Gastroesophageal sphincter (tissue), 4 donors: ENCODE measurements around the gene SLC10A6. TPM values are rescaled to one million over a fixed set of nuclear protein-coding genes. Genes with fewer than 3 reads are reported as not detected.
A peak's percentile ranks its signal among the peaks of the same experiment; 100 is the strongest.

Source experiments
- ATAC-seq: fragments of 150-250 bp; one replicate; pipeline ENCODE4 v1.9.1; 2016; ENCODE audit warnings: mild to moderate bottlenecking, moderate library complexity
- H3K27ac ChIP-seq, 4 donors: fragments of 200-600 bp; sonication (generic) in 3 of 4; 1 replicate in 3 of 4; 2 replicates in 1 of 4; pipeline ENCODE4 v1.5.1; 2016 to 2019
- H3K27me3 ChIP-seq: fragments of 200-600 bp; sonication (generic); one replicate; pipeline ENCODE4 v1.5.1; 2019
- H3K36me3 ChIP-seq, 2 donors: fragments of 200-600 bp; sonication (generic); one replicate each; pipeline ENCODE4 v1.5.1; 2019; ENCODE audit warnings: control low read depth in 1 of 2
- H3K4me1 ChIP-seq, 3 donors: fragments of 200-600 bp; sonication (generic); 1 replicate in 2 of 3; 2 replicates in 1 of 3; pipeline ENCODE4 v1.5.1; 2016 to 2019; ENCODE audit warnings: control low read depth in 2 of 3
- H3K4me3 ChIP-seq, 2 donors: fragments of 200-600 bp; sonication (generic); one replicate each; pipeline ENCODE4 v1.5.1; 2019; ENCODE audit warnings: mild to moderate bottlenecking in 1 of 2, moderate library complexity in 1 of 2
- H3K9me3 ChIP-seq, 3 donors: fragments of 200-600 bp; sonication (generic); one replicate each; pipeline ENCODE4 v1.5.1; 2017 to 2019; ENCODE audit warnings: control low read depth in 2 of 3
- CTCF ChIP-seq, 4 experiments: fragments of 200-600 bp in 2 of 4; fragments of 450-650 bp in 2 of 4; sonication (generic) in 1 of 4; IDR thresholded peaks; one replicate each; pipeline ENCODE4 v1.5.1; 2017 to 2019; ENCODE audit warnings: antibody characterized with exemption in 4 of 4, mild to moderate bottlenecking in 2 of 4, moderate library complexity in 2 of 4
- EP300 ChIP-seq: sonication (generic); formaldehyde crosslinking; IDR thresholded peaks from one replicate; pipeline ENCODE4 v1.6.1; 2017; ENCODE audit warnings: antibody characterized with exemption, mild to moderate bottlenecking
- POLR2A ChIP-seq, 2 donors: fragments of 450-650 bp; IDR thresholded peaks; one replicate each; pipeline ENCODE4 v1.6.1; 2017; ENCODE audit warnings: antibody characterized with exemption in 2 of 2, mild to moderate bottlenecking in 2 of 2, moderate library complexity in 1 of 2
- POLR2AphosphoS5 ChIP-seq: sonication (generic); formaldehyde crosslinking; IDR thresholded peaks from one replicate; pipeline ENCODE4 v1.6.1; 2017; ENCODE audit warnings: antibody characterized with exemption
- WGBS, 2 donors: methylation state at CpG; one replicate each; pipeline ENCODE4 v1.1.5; 2018; ENCODE audit warnings: low coverage in 1 of 2; 5-methylcytosine and 5-hydroxymethylcytosine counted together
- total RNA-seq, 4 donors: library from RNA; depleted of rRNA; stranded (reverse); fragments of >200 nt; gene quantifications; one replicate each; pipeline ENCODE4 v1.1.0, GENCODE V29; 2016

The SLC10A6 gene
- total RNA-seq, 4 donors from 2014 or later: 0.35 to 3.3 (median 2.0) TPM

GRCh38 chr4:86894455-86894854 is 45.3 kb upstream of the SLC10A6 start:
- no peak overlapping the region for H3K4me3 ChIP-seq
- no peak for ATAC-seq
- H3K27me3 ChIP-seq: no peaks in the 10 kb centered on the region
- TF ChIP-seq POLR2AphosphoS5 (no peak), POLR2A (IDR thresholded peaks at IDR 0.05) (no peak), CTCF (IDR thresholded peaks at IDR 0.05) (no peak), EP300 (no peak)
- H3K36me3 ChIP-seq: no peaks in the 10 kb centered on the region
- no peak overlapping the region for H3K27ac ChIP-seq
- no peaks in the 10 kb centered on the region for H3K9me3 ChIP-seq
- H3K4me1 ChIP-seq: peaks cover 0 to 20% (median 2%) of the 10 kb centered on the region in 3 donors

- Histone ChIP-seq H3K27me3 (no peaks in the 10 kb centered on the region), H3K4me1 (peaks cover 0 to 20% (median 2%) of the 10 kb centered on the region in 3 donors), H3K27ac (no peak overlapping the region), H3K9me3 (no peaks in the 10 kb centered on the region), H3K36me3 (no peaks in the 10 kb centered on the region), H3K4me3 (no peak overlapping the region)
- 92 to 93% methylated on average over 6 to 16 of the region's 19 CpGs for WGBS, 2 donors
- TF ChIP-seq POLR2A (IDR thresholded peaks at IDR 0.05) (no peak), EP300 (no peak)
- no peak for ATAC-seq
Measured at GRCh38 chr4:86893136-86893535, 44.0 kb upstream of the SLC10A6 start.

GRCh38 chr4:86892636-86892960 is 43.4 kb upstream of the SLC10A6 start:
- H3K27me3 ChIP-seq: no peaks in the 10 kb centered on the region
- TF ChIP-seq CTCF (IDR thresholded peaks at IDR 0.05): no peak
- TF ChIP-seq POLR2A (IDR thresholded peaks at IDR 0.05): no peak
- TF ChIP-seq EP300: no peak
- TF ChIP-seq POLR2AphosphoS5: no peak
- peak overlapping the region; percentile 77 to 88 for H3K4me3 ChIP-seq
- 3 to 26% methylated on average over 3 to 7 of the region's 13 CpGs for WGBS, 2 donors
- no peaks in the 10 kb centered on the region for H3K36me3 ChIP-seq
- H3K27ac ChIP-seq: peak overlapping the region in 3 of 4 donors; percentile 59 to 77 (median 65)
- H3K9me3 ChIP-seq: no peaks in the 10 kb centered on the region
- no peak for ATAC-seq
- peaks cover 0 to 20% (median 2%) of the 10 kb centered on the region in 3 donors for H3K4me1 ChIP-seq

- H3K4me3 ChIP-seq: peak within 1 kb of the TSS; percentile 77 to 88
Measured at GRCh38 chr4:86891762-86892635, 42.8 kb upstream of the SLC10A6 start, which contains the start of gene C4orf36. Gene C4orf36, minus strand, starts transcription at chr4:86892422. Its CDS starts 902 bp downstream, at chr4:86891520.

GRCh38 chr4:86890790-86891189 is 41.6 kb upstream of the SLC10A6 start:
- no peak for ATAC-seq

More at GRCh38 chr4:86891762-86892635, 42.8 kb upstream of the SLC10A6 start, which contains the start of gene C4orf36:
- TF ChIP-seq CTCF (IDR thresholded peaks at IDR 0.05) (no peak), EP300 (no peak), POLR2AphosphoS5 (no peak), POLR2A (IDR thresholded peaks at IDR 0.05) (no peak)
- WGBS, 2 donors: 4 to 6% methylated on average over 4 to 7 of the region's 84 CpGs
- Histone ChIP-seq H3K36me3 (no peaks in the 10 kb centered on the region), H3K9me3 (no peaks in the 10 kb centered on the region), H3K27ac (peak within 1 kb of the TSS in 3 of 4 donors; percentile 59 to 77 (median 65)), H3K27me3 (no peaks in the 10 kb centered on the region), H3K4me1 (peaks cover 0 to 20% (median 2%) of the 10 kb centered on the region in 3 donors)
- ATAC-seq: peak; percentile 69

GRCh38 chr4:86879641-86880040 is 30.5 kb upstream of the SLC10A6 start:
- no peak for ATAC-seq
- 92% methylated on average over 1 of the region's 1 CpG; no CpG with 5 or more reads in 1 of the 2 donors for WGBS, 2 donors
- no peaks in the 10 kb centered on the region for H3K27me3 ChIP-seq
- no peaks in the 10 kb centered on the region for H3K36me3 ChIP-seq
- TF ChIP-seq EP300 (no peak), POLR2A (IDR thresholded peaks at IDR 0.05) (no peak), POLR2AphosphoS5 (no peak), CTCF (IDR thresholded peaks at IDR 0.05) (no peak)
- peaks cover 0 to 28% (median 0%) of the 10 kb centered on the region in 3 donors for H3K9me3 ChIP-seq
- no peaks in the 10 kb centered on the region for H3K4me1 ChIP-seq
- H3K4me3 ChIP-seq: no peak overlapping the region
- H3K27ac ChIP-seq: no peak overlapping the region

More at GRCh38 chr4:86890790-86891189, 41.6 kb upstream of the SLC10A6 start:
- Histone ChIP-seq H3K4me1 (peaks cover 0 to 20% (median 2%) of the 10 kb centered on the region in 3 donors), H3K9me3 (no peaks in the 10 kb centered on the region), H3K27ac (no peak overlapping the region), H3K36me3 (no peaks in the 10 kb centered on the region), H3K4me3 (no peak overlapping the region), H3K27me3 (no peaks in the 10 kb centered on the region)
- WGBS, 2 donors: 60 to 63% methylated on average over 4 to 7 of the region's 7 CpGs
- no peak for TF ChIP-seq POLR2A (IDR thresholded peaks at IDR 0.05)
